HUES6 (cell line): ENCODE measurements around the gene CNTN4.
"Not testable (repeated sequence)": the region's sequence is repeated elsewhere in the genome, so short reads cannot be mapped to it uniquely, and the experiment has no call there.

Experiments
- H3K27ac ChIP-seq: 2 replicates; pipeline ENCODE4 v1.7.0; 2013; ENCODE audit warnings: low read depth, mild to moderate bottlenecking, low read length, inconsistent platforms
- H3K27me3 ChIP-seq: 2 replicates; pipeline ENCODE4 v1.6.1; 2013; ENCODE audit warnings: low read length; ENCODE audit not compliant: control insufficient read depth, insufficient read depth
- H3K36me3 ChIP-seq: 2 replicates; pipeline ENCODE4 v1.6.1; 2013; ENCODE audit warnings: low read length; ENCODE audit not compliant: control insufficient read depth, insufficient read depth
- H3K4me1 ChIP-seq: 2 replicates; pipeline ENCODE4 v1.6.1; 2013; ENCODE audit warnings: low read length; ENCODE audit not compliant: control insufficient read depth, insufficient read depth
- H3K4me3 ChIP-seq: 2 replicates; pipeline ENCODE4 v1.5.1; 2013; ENCODE audit warnings: low read depth, low read length
- H3K9ac ChIP-seq: one replicate; pipeline ENCODE4 v1.6.1; 2013; ENCODE audit warnings: mild to moderate bottlenecking, low read length
- H3K9me3 ChIP-seq: 2 replicates; pipeline ENCODE4 v1.6.1; 2013; ENCODE audit warnings: low read depth, low read length; ENCODE audit not compliant: control insufficient read depth, insufficient read depth

The CNTN4 gene

GRCh38 chr3:2898591-2899353 lies 800.1 kb downstream of the CNTN4 start:
- Histone ChIP-seq H3K27me3 (no peaks in the 10 kb centered on the region), H3K27ac (no peak overlapping the region), H3K36me3 (no peaks in the 10 kb centered on the region), H3K4me1 (peaks cover 18% of the 10 kb centered on the region; the same call in 1 of the 2 replicates), H3K9ac (no peak overlapping the region), H3K4me3 (no peak overlapping the region), H3K9me3 (no peaks in the 10 kb centered on the region)

- no peaks in the 10 kb centered on the region for H3K36me3 ChIP-seq
- H3K9me3 ChIP-seq, result no peaks in the 10 kb centered on the region
- no peaks in the 10 kb centered on the region for H3K27me3 ChIP-seq
- peaks cover 18% of the 10 kb centered on the region; the same call in 1 of the 2 replicates for H3K4me1 ChIP-seq
- H3K27ac ChIP-seq, result no peak overlapping the region
- H3K9ac ChIP-seq, result no peak overlapping the region
- H3K4me3 ChIP-seq, result no peak overlapping the region
These were observed 805.4 kb downstream of the CNTN4 start for GRCh38 chr3:2904054-2904453.

- no peaks in the 10 kb centered on the region for H3K36me3 ChIP-seq
- H3K27ac ChIP-seq, result no peak overlapping the region
- no peaks in the 10 kb centered on the region for H3K27me3 ChIP-seq
- no peak overlapping the region for H3K4me3 ChIP-seq
- no peak overlapping the region for H3K9ac ChIP-seq
- no peaks in the 10 kb centered on the region for H3K4me1 ChIP-seq
- H3K9me3 ChIP-seq, result no peaks in the 10 kb centered on the region
These were observed 810.2 kb downstream of the CNTN4 start for GRCh38 chr3:2908693-2909351.

- Histone ChIP-seq H3K27ac (no peak overlapping the region), H3K9ac (no peak overlapping the region), H3K4me3 (no peak overlapping the region), H3K4me1 (no peaks in the 10 kb centered on the region), H3K36me3 (no peaks in the 10 kb centered on the region), H3K27me3 (no peaks in the 10 kb centered on the region), H3K9me3 (peaks cover 6% of the 10 kb centered on the region)
These were observed 812.3 kb downstream of the CNTN4 start for GRCh38 chr3:2910997-2911396.

- Histone ChIP-seq H3K9ac (no peak overlapping the region), H3K4me1 (no peaks in the 10 kb centered on the region), H3K36me3 (no peaks in the 10 kb centered on the region), H3K4me3 (no peak overlapping the region), H3K27ac (no peak overlapping the region), H3K27me3 (no peaks in the 10 kb centered on the region), H3K9me3 (peaks cover 19% of the 10 kb centered on the region)
These were observed 817.2 kb downstream of the CNTN4 start for GRCh38 chr3:2915826-2916225.

DNA sequence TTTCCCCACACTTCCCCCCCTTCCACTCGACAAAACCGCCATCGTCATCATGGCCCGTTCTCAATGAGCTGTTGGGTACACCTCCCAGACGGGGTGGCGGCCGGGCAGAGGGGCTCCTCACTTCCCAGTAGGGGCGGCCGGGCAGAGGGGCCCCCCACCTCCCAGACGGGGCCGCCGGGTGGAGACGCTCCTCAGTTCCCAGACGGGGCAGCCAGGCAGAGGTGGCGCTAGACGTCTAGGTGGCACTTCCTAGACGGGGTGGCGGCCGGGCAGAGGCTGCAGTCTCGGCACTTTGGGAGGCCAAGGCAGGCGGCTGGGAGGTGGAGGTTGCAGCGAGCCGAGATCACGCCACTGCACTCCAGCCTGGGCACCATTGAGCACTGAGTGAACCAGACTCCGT lies 818.0 kb downstream of the CNTN4 start:
- peaks cover 19% of the 10 kb centered on the region for H3K9me3 ChIP-seq
- H3K9ac ChIP-seq, H3K36me3 ChIP-seq, H3K27ac ChIP-seq, H3K27me3 ChIP-seq, H3K4me1 ChIP-seq, H3K4me3 ChIP-seq: not testable (repeated sequence)

GRCh38 chr3:2920103-2920502 lies 821.4 kb downstream of the CNTN4 start:
- Histone ChIP-seq H3K9me3 (peaks cover 19% of the 10 kb centered on the region), H3K27ac (no peak overlapping the region), H3K27me3 (no peaks in the 10 kb centered on the region)

GRCh38 chr3:2921452-2921851 lies 822.8 kb downstream of the CNTN4 start:
- no peaks in the 10 kb centered on the region; the same call in 1 of the 2 replicates for H3K4me1 ChIP-seq
- no peak overlapping the region for H3K4me3 ChIP-seq
- no peaks in the 10 kb centered on the region for H3K36me3 ChIP-seq
- no peaks in the 10 kb centered on the region for H3K27me3 ChIP-seq
- no peak overlapping the region for H3K27ac ChIP-seq
- H3K9me3 ChIP-seq, result peaks cover 13% of the 10 kb centered on the region
- no peak overlapping the region for H3K9ac ChIP-seq

More at GRCh38 chr3:2920103-2920502, 821.4 kb downstream of the CNTN4 start:
- no peaks in the 10 kb centered on the region; the same call in 1 of the 2 replicates for H3K4me1 ChIP-seq
- H3K4me3 ChIP-seq, result no peak overlapping the region
- no peaks in the 10 kb centered on the region for H3K36me3 ChIP-seq
- no peak overlapping the region for H3K9ac ChIP-seq

GRCh38 chr3:2921903-2922302 lies 823.2 kb downstream of the CNTN4 start:
- Histone ChIP-seq H3K4me3 (no peak overlapping the region), H3K27ac (no peak overlapping the region), H3K36me3 (no peaks in the 10 kb centered on the region), H3K9ac (no peak overlapping the region), H3K27me3 (no peaks in the 10 kb centered on the region), H3K4me1 (no peaks in the 10 kb centered on the region; the same call in 1 of the 2 replicates), H3K9me3 (peaks cover 13% of the 10 kb centered on the region)

DNA sequence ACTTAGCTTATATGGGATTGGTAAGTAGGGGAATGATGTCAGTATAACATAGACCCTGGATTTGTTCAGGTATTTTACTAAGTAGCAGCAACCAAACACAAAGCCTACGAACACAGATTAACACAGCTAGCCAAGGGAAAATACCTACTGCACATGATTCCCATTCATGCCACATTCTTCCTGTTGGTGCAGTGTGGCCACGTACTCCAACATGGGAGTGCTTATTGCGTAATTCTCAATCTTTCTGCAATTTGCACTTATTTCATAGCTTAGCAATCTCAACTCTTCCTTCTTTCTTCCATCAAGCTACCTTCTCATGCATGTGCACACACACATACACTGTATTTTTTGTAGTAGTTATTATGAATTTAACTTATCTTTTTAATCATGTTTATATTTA lies 824.7 kb downstream of the CNTN4 start:
- no peaks in the 10 kb centered on the region for H3K9me3 ChIP-seq
- no peak overlapping the region for H3K9ac ChIP-seq
- H3K4me3 ChIP-seq, result no peak overlapping the region
- no peaks in the 10 kb centered on the region for H3K36me3 ChIP-seq
- no peaks in the 10 kb centered on the region for H3K27me3 ChIP-seq
- H3K4me1 ChIP-seq, result no peaks in the 10 kb centered on the region; the same call in 1 of the 2 replicates
- no peak overlapping the region for H3K27ac ChIP-seq

DNA sequence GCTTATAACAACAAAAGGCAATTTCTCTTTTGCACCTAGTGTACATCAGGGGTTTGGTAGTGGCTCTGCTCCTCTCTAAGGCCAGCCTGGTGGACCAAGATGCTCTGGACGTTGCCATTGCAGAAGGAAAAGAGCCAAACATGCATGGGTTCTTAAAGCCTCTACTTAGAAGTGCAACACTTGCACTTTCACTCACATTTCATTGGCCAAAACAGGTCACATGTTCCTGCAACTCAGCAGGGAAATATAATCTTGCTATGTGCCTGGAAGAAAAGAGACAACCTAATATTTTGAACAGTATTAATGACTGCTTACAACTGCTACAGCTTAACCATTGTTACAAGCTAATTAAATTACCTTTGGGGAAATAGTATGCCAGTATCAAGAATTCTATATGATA lies 828.6 kb downstream of the CNTN4 start:
- no peaks in the 10 kb centered on the region for H3K27me3 ChIP-seq

More for the DNA sequence above, 828.6 kb downstream of the CNTN4 start:
- Histone ChIP-seq H3K4me1 (no peaks in the 10 kb centered on the region; the same call in 1 of the 2 replicates), H3K9ac (no peak overlapping the region), H3K27ac (no peak overlapping the region), H3K4me3 (no peak overlapping the region), H3K9me3 (no peaks in the 10 kb centered on the region), H3K36me3 (no peaks in the 10 kb centered on the region)
